ENCODE measurements around the gene CNIH2.

Gene CNIH2

GRCh38 chr11:66333220-66333877 lies 55.4 kb downstream of the CNIH2 start:
- no peak for DNase-seq

Data from NCI-H2029 treated with DMSO at 0.1 percent for 48 hours (cell line).